AG04449 (cell line): ENCODE results near the gene BEND2.

Source experiments
- CTCF ChIA-PET: fragments of 350-600 bp; formaldehyde crosslinking; extraction: SDS; loops from one replicate; lab custom pipeline; 2021; ENCODE audit warnings: antibody characterized with exemption; lab: Yijun Ruan, JAX
- POLR2A ChIA-PET: fragments of 400-600, 350-600 bp; formaldehyde crosslinking; extraction: SDS; loops from one replicate; lab custom pipeline; 2020; ENCODE audit warnings: antibody characterized with exemption, inconsistent platforms; lab: Yijun Ruan, JAX
- DNase-seq: peaks from one replicate; pipeline ENCODE4 v3.0.0-alpha.2; 2010; ENCODE audit warnings: low read depth, low spot score
- H3K4me3 ChIP-seq: 2 replicates; pipeline ENCODE4 v1.5.1; 2011; ENCODE audit warnings: low read depth, mild to moderate bottlenecking, control low read depth, low read length
- CTCF ChIP-seq: IDR thresholded peaks from one replicate; pipeline ENCODE4 v1.5.1; 2011; ENCODE audit warnings: mild to moderate bottlenecking, moderate library complexity, low read length, control low read depth, inconsistent platforms; ENCODE audit not compliant: insufficient read depth; ENCODE audit errors: missing control alignments

BEND2 gene

GRCh38 chrX:18173494-18174180, 47.0 kb downstream of the BEND2 start:
- ChIA-PET CTCF (no interaction called here), POLR2A (no interaction called here)
- DNase-seq = no peak
- no peak for TF ChIP-seq CTCF
- H3K4me3 ChIP-seq = no peak overlapping the region

GRCh38 chrX:18172970-18173369, 47.7 kb downstream of the BEND2 start:
- H3K4me3 ChIP-seq = no peak overlapping the region
- ChIA-PET CTCF (no interaction called here), POLR2A (no interaction called here)
- DNase-seq = no peak
- no peak for TF ChIP-seq CTCF

GRCh38 chrX:18170910-18171309, 49.8 kb downstream of the BEND2 start:
- H3K4me3 ChIP-seq = no peak overlapping the region
- ChIA-PET POLR2A (no interaction called here), CTCF (no interaction called here)
- DNase-seq = no peak
- no peak for TF ChIP-seq CTCF

GRCh38 chrX:18166068-18166467, 54.6 kb downstream of the BEND2 start:
- ChIA-PET CTCF (no interaction called here), POLR2A (no interaction called here)
- DNase-seq = no peak
- no peak overlapping the region for H3K4me3 ChIP-seq
- TF ChIP-seq CTCF = no peak

GRCh38 chrX:18160369-18160768, 60.3 kb downstream of the BEND2 start:
- ChIA-PET POLR2A (no interaction called here), CTCF (no interaction called here)
- no peak for TF ChIP-seq CTCF
- no peak overlapping the region for H3K4me3 ChIP-seq
- DNase-seq = no peak

- TF ChIP-seq CTCF = no peak
- ChIA-PET CTCF (no interaction called here), POLR2A (no interaction called here)
- DNase-seq = no peak
- H3K4me3 ChIP-seq = no peak overlapping the region
Observed at GRCh38 chrX:18158963-18159362, 61.7 kb downstream of the BEND2 start.
